ENCODE measurements around the gene HOXA5. TPM values are rescaled to one million over a fixed set of nuclear protein-coding genes. Genes with fewer than 3 reads are reported as not detected.

The HOXA5 gene
- total RNA-seq, 4 donors from 2014 or later: 10.7 to 61.0 (median 18.9) TPM

GRCh38 chr7:27139334-27140125 lies 4.0 kb downstream of the HOXA5 start:
- Histone ChIP-seq H3K9me3 (no peaks in the 10 kb centered on the region), H3K27ac (peak overlapping the region in 1 of 2 donors; percentile 64), H3K27me3 (no peaks in the 10 kb centered on the region), H3K36me3 (no peaks in the 10 kb centered on the region), H3K4me1 (no peaks in the 10 kb centered on the region), H3K4me3 (no peak overlapping the region)
- no peak for DNase-seq
- intact Hi-C loops (cut with DNase I; ENCODE audit: low total_unique reads): loop anchor here (10.0 kb wide), 1 partner anchor 45 kb away; the partner anchor contains the start of gene HOXA1
- no peak for TF ChIP-seq POLR2A (IDR thresholded peaks at IDR 0.05)
- TF ChIP-seq CTCF (IDR thresholded peaks at IDR 0.05): no peak

GRCh38 chr7:27138985-27139333 lies 4.5 kb downstream of the HOXA5 start:
- TF ChIP-seq POLR2A (IDR thresholded peaks at IDR 0.05) (no peak), CTCF (IDR thresholded peaks at IDR 0.05) (no peak)
- DNase-seq: no peak
- Histone ChIP-seq H3K9me3 (no peaks in the 10 kb centered on the region), H3K36me3 (no peaks in the 10 kb centered on the region), H3K4me3 (no peak overlapping the region), H3K4me1 (peaks cover 0 to 3% of the 10 kb centered on the region in 2 donors), H3K27ac (peak overlapping the region in 1 of 2 donors; percentile 64), H3K27me3 (no peaks in the 10 kb centered on the region)
- intact Hi-C loops (cut with DNase I; ENCODE audit: low total_unique reads): no loop called here

- peak overlapping the region in 1 of 2 donors; percentile 64 for H3K27ac ChIP-seq
- no peak overlapping the region for H3K4me3 ChIP-seq
- no peak for DNase-seq
- no peaks in the 10 kb centered on the region for H3K27me3 ChIP-seq
- peaks cover 0 to 3% of the 10 kb centered on the region in 2 donors for H3K4me1 ChIP-seq
- TF ChIP-seq CTCF (IDR thresholded peaks at IDR 0.05) (no peak), POLR2A (IDR thresholded peaks at IDR 0.05) (no peak)
- no peaks in the 10 kb centered on the region for H3K9me3 ChIP-seq
- intact Hi-C loops (cut with DNase I; ENCODE audit: low total_unique reads): no loop called here
- no peaks in the 10 kb centered on the region for H3K36me3 ChIP-seq
Measured at GRCh38 chr7:27138472-27138871, 5.0 kb downstream of the HOXA5 start.

GRCh38 chr7:27137640-27138315 lies 5.7 kb downstream of the HOXA5 start:
- H3K27me3 ChIP-seq: no peaks in the 10 kb centered on the region
- no peak overlapping the region for H3K4me3 ChIP-seq
- H3K27ac ChIP-seq: peak overlapping the region; percentile 38 to 64
- no peaks in the 10 kb centered on the region for H3K9me3 ChIP-seq
- no peak for DNase-seq
- intact Hi-C loops (cut with DNase I; ENCODE audit: low total_unique reads): no loop called here
- no peaks in the 10 kb centered on the region for H3K36me3 ChIP-seq
- H3K4me1 ChIP-seq: peaks cover 0 to 3% of the 10 kb centered on the region in 2 donors
- no peak for TF ChIP-seq CTCF (IDR thresholded peaks at IDR 0.05)
- no peak for TF ChIP-seq POLR2A (IDR thresholded peaks at IDR 0.05)

- Histone ChIP-seq H3K4me3 (no peak overlapping the region), H3K27ac (peak overlapping the region in 1 of 2 donors; percentile 45), H3K36me3 (no peaks in the 10 kb centered on the region), H3K9me3 (no peaks in the 10 kb centered on the region), H3K4me1 (peaks cover 0 to 3% of the 10 kb centered on the region in 2 donors), H3K27me3 (no peaks in the 10 kb centered on the region)
- DNase-seq: peak; percentile 59 to 74
- TF ChIP-seq CTCF (IDR thresholded peaks at IDR 0.05) (no peak), POLR2A (IDR thresholded peaks at IDR 0.05) (no peak)
- intact Hi-C loops (cut with DNase I; ENCODE audit: low total_unique reads): no loop called here
Measured at GRCh38 chr7:27134392-27134791, 9.1 kb downstream of the HOXA5 start.
